Right lung (tissue), 5 donors: ENCODE data around the gene ZNF451. TPM values are rescaled to one million over a fixed set of nuclear protein-coding genes. Genes with fewer than 3 reads are reported as not detected.

Experiments used
- DNase-seq, 2 donors: peaks; one replicate each; pipeline ENCODE4 v3.0.0-alpha.2; 2013
- polyA plus RNA-seq, 5 donors: library from polyadenylated mRNA; unstranded; fragments of 120-200 nt; gene quantifications; one replicate each; pipeline versions ENCODE4 v1.2.1 to v1.2.3, GENCODE V29; 2013; ENCODE audit warnings: inconsistent platforms in 1 of 5, low replicate concordance in 1 of 5; ENCODE audit not compliant: insufficient read length in 5 of 5, insufficient read depth in 1 of 5

The ZNF451 gene
- polyA plus RNA-seq, 5 donors: 29.2 to 54.0 (median 43.5) TPM

DNA sequence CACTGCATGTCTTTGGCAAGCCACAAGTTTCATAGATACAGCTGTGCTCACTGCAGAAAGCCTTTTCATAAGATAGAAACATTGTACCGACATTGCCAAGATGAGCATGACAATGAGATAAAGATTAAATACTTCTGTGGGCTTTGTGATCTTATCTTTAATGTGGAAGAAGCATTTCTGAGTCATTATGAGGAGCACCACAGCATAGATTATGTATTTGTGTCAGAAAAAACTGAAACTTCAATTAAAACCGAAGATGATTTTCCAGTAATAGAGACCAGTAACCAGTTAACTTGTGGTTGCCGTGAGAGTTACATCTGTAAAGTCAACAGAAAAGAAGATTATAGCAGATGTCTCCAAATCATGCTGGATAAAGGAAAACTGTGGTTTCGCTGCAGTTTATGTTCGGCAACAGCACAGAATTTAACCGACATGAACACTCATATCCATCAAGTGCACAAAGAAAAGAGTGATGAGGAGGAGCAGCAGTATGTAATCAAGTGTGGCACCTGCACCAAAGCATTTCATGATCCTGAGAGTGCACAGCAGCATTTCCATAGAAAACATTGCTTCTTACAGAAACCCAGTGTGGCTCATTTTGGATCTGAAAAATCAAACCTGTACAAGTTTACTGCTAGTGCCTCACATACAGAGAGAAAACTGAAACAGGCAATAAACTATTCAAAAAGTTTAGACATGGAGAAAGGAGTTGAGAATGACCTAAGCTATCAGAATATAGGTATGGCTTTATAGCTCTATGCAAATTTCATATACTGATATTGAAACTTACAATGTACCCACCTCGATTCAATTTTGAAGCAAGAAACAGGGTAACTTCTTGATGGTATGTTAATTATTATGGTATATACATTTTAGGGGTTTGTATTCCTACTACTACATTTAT lies 58.2 kb downstream of the ZNF451 start:
- no peak for DNase-seq

DNA sequence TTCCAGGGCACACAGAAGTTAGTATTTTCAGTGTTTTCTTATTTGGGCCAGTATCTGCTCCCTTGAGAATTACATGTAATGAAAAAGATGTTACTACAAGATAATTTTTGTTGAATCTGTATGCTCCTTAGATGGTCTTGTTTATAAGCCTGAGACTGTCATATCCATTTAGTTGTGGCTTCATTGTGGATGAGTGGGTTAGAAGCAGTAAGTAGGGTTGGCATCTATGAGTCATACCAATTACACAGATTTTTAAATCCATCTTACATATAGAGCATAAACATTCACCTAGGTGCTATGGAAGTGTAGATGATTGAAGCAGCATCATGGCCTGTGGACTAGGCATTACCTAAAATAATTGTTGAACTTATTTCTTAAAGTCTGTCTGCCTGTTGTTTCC lies 68.7 kb downstream of the ZNF451 start:
- no peak for DNase-seq

DNA sequence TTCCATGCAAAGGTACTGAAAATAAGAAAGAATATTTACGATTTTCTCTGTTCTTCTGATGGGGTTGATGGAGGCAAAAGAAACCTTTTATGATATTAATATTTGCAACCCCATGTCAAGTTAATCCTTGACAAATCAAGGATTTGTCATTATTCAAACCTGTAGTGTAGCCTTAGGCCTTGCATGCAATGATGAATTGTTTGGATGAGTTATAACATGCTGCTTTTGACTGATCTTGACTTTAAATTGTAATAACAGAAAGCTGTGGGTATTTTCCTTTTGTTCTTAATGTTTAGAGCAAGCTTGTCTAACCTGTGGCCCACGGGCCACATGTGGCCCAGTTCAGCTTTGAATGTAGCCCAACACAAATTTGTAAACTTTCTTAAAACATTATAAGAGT lies 69.1 kb downstream of the ZNF451 start:
- DNase-seq: no peak

- no peak for DNase-seq
Observed at GRCh38 chr6:57162028-57162427, 72.0 kb downstream of the ZNF451 start.

- DNase-seq: no peak
Observed at GRCh38 chr6:57162516-57162915, 72.5 kb downstream of the ZNF451 start.

GRCh38 chr6:57163956-57164355 lies 74.0 kb downstream of the ZNF451 start:
- no peak for DNase-seq

DNA sequence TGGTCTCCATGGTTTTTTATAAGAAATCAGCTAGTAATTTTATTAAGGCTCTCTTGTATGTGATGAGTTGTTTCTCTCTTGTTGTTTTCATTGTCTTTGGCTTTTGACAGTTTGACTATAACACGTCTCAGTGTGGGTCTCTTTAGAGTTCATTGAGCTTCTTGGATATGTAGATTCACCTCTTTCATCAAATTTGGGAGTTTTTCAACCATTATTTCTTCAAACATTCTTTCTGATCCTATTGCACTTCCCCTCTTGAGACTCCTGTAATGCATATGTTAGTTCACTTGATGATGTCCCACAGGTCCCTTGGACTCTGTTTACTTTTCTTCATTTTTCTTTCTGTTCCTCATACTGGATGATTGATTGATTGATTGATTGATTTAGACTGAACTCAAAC lies 75.1 kb downstream of the ZNF451 start:
- no peak for DNase-seq

DNA sequence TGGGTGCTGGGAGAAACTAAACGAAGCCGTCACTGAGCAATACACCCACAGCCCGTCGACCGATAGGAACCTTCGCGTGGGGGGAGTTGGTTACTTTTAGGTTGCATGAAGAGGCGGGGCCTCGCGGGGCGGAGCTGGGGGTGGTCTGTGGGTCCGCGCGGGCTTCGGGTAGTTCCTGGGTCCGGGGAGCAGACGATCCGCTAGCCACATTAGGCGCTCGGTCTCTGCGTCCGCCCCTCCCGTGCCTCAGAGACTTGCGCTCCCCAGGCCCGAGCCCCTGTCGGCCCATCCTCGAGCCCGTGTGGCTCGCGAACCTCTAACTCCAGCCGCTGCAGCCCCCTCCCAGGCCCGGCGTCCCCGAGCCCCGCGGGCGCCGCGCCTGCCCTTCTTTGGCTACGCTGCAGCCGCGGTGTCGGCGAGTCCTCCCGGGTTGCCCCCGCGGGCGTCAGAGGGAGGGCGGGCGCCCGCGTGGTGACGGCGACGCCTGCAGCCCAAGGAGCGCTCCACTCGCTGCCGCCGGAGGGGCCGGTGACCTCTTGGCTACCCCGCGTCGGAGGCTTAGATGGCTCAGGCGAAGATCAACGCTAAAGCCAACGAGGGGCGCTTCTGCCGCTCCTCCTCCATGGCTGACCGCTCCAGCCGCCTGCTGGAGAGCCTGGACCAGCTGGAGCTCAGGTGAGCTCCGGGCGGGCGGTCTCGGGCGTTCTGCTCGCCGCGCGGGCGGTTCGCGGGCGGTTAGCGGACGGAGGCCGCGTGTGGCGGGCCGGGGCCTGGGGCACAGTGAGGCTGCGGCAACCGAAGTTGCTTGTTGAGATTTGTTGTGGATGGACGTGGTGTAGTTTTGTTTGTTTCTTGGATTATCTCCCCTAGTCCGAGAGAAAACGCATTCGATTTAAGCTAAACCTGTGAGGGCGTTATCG lies 82.4 kb downstream of the ZNF451 start, which contains the start of gene BAG2:
TSS of gene BAG2 (plus strand) at position 191 of the 920 bp plus-strand sequence. CDS start at position 563, 372 bp downstream.
- DNase-seq: peak; percentile 83 to 86

GRCh38 chr6:57173056-57173885 lies 83.3 kb downstream of the ZNF451 start:
- peak; percentile 18 to 29 for DNase-seq

DNA sequence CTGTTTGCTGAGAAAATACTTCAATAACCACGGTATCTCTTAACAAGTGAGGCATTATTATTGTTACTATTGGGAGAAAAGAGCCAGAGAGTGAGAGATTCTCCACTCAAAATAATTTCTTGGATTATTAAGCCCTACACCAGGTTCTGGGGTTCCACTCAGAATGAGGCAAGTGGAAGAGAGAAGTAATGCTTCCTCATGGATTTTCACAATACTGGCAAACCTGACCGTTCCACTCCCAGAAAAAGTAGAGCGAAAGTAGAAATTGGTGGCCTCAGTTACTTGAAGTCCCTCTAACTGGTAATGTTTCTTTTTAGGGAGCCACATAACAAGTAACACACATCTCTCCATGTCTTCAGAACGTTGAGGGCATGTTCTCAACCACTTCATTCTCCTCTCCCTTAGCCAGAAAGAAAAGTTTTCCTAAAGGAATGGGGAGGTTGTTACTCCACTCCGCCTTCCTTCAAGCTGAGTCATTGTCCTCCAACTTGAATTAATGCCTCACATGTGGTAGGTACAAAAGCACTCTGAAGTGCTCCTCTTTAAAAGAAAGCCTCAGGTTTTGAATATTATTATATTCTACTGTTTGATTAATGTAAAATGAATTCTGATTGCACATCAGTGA lies 84.0 kb downstream of the ZNF451 start:
- DNase-seq: no peak

DNA sequence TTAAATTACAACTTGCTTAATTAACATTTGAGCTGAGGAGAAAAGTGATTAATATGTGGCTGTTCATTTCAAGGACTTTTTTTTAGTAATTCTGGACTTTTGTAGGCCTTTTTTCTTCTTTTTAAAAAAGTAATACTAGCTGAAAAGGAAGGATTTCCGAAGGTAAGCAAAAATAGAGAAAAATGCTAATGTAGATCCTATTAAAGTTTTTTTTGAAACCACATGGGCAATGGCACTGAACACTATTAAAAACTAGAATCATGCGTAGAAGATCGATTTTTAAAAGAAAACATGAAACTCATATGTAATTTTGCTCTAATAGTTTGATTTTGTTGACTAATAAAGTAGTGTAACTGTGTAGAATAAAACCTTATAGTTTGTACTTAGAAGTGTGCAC lies 84.5 kb downstream of the ZNF451 start:
- DNase-seq: no peak

DNA sequence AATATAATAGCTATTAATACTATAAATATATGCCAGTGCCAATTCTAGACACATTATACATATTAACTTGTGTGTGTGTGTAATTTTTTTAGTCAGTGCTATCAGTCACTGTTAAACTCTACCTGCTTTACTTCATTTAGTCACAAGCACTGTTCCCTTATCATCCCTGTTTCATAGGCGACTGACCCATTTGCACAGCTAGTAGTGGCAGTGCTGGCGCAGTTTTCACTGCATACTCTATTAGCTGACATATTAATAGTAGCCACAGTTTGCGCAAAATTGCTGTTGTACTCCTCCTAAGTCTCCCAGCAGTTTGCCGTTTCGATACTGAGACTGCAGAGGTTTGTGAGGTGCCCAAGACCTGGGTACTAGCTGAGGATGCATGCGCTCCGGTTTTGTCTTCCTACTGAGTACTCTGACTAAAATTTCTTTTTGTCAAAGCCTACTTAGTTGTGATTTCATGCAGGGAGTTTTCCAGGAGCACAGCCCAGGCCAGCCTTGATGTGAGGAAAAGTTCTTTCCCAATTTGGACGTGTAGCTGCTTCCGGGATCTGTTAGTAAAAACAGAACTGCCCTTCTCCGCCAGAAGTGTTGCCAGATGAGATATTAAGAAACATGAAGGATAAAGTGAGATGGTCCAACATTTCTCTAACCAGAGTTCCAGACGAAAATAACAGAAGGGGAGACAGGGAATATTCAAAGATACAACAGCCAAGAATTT lies 87.7 kb downstream of the ZNF451 start:
- DNase-seq: peak; percentile 42 to 64

GRCh38 chr6:57180596-57180995 lies 90.6 kb downstream of the ZNF451 start:
- no peak for DNase-seq

DNA sequence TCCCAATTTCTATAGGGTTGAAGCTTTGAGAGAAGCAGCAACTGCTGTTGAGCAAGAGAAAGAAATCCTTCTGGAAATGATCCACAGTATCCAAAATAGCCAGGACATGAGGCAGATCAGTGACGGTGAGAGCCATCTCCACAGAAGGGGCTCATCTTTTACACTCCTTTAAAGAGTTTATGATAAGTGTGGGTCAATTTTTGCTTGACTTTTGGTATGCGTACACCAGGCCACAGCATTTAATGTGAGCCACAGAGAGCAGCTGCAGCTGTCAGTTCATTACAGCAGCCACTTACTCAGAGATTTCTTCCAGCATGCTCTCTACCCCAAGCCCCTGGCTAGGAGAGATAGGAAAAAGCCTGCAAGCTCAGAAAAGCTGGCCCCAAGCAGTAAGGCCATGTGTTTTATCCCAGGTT lies 92.0 kb downstream of the ZNF451 start:
- peak; percentile 90 to 94 for DNase-seq

- DNase-seq: no peak
Observed at GRCh38 chr6:57183336-57183735, 93.3 kb downstream of the ZNF451 start.

DNA sequence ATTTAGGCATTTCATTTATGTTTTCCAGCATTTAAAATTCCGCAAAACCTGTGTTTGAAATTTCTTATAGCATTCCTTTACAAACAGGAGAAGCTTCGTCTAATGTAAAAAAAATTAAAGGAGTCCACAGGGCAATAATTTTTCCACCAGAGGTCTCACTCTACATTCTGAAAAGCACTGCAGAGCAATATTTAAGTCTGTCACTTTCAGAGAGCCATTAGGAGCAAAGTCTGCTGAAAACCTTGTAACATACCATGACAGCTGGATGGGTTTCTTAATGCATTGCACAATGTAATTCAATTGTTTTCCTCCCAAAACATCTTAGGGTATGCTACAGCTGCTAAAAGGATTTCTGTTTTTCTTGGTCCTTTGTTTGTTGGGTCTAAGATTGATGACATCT lies 100.2 kb downstream of the ZNF451 start:
- DNase-seq: peak in 1 of 2 donors; percentile 52

DNA sequence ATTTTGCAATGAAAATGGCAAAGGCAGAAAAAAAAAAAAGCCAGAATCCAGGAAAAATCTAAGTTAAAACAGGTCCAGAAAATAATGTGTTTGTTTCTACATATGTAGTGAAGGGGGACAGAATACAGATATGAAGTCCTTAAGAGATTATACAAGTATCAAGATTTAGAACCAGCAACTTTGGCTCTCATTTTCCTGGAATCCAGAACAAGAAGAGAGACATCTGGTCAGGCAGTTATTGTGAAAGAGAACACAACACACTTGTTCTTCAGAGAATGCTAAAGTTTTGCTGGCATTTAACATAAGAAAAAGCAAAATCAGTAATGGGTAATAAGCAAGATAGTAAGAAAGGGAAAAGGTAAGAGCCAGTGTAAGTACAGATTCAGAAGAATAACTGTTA lies 103.2 kb downstream of the ZNF451 start:
- peak in 1 of 2 donors; percentile 64 for DNase-seq

DNA sequence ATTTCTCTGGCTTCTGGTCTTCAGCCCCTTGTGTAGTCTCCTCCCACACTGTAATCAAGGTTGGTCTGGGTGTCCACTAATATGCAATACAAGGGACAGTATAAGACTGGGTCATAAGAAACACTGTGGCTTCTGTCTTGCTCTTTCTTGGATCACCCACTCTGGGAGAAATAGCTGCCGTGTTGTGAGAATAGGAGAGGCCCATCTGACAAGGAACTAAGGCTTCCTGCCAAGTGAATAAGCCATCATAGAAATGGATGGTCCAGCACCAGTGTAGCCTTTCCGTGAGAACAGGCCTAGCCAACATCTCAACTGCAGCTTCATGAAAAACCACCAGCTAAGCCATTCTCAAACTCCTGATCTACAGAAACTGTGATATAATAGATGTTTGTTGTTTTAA lies 105.5 kb downstream of the ZNF451 start:
- no peak for DNase-seq

DNA sequence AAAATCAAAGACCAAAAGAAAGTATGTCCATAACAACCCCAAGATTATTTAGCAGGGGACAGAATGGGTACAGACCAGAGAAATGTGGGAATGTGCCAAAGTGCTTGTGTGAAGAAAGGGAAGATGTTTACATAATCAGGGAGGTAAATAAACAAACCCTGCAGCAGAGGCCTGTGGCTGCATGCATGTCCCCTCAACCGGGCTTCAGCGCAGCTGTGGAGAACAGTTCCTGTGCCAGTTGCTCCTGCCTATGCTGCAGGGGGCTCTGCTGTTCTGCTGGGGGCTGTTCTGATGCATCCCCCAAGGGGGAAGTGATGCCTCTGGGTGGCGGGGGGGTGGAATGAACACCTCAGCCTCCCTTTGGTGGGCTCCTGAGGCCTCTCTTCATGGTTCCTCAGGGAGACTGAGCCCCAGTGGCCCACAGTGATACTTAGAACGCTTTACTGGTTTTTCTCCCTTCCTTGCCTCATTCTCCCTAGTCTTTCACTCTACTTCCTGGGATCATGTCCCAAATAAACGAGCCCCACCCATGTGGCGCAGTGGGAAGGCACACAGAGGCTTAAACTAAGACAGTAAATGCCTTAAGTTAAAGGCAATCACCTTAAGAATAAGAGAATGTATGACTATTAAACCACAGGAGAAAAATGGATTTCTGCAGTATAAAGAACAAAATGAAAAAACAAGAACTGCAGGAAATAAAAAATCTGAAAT lies 109.1 kb downstream of the ZNF451 start:
- DNase-seq: no peak

DNA sequence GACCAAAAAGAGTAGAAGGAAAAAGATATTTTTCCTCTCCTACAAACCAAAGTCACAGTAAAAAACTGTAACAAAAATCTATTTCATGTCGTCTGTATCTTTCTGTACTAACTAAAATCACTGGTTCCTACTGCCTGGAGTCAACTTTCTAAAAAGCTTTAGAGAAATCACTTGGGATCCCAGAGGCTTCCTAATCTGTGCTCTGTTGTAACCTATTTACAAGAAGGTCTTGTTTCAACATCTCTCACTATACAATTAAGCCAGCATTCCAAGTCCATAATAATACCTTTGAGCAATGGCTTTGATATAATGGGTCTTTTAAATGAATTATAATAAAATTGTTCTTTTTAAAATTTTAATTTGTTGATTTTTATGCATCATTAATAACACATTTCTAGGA lies 111.7 kb downstream of the ZNF451 start:
- no peak for DNase-seq
